Activated naive CD4-positive, alpha-beta T cell treated with Interleukin-2 at 50 U/mL for 16 hours (primary cell): Measurements from ENCODE around the gene ZIC2.
"Not testable (repeated sequence)": the region's sequence is repeated elsewhere in the genome, so short reads cannot be mapped to it uniquely, and the experiment has no call there.

Experiments
- DNase-seq: peaks from one replicate; pipeline ENCODE4 v3.0.0-alpha.2; 2020

The ZIC2 gene

DNA sequence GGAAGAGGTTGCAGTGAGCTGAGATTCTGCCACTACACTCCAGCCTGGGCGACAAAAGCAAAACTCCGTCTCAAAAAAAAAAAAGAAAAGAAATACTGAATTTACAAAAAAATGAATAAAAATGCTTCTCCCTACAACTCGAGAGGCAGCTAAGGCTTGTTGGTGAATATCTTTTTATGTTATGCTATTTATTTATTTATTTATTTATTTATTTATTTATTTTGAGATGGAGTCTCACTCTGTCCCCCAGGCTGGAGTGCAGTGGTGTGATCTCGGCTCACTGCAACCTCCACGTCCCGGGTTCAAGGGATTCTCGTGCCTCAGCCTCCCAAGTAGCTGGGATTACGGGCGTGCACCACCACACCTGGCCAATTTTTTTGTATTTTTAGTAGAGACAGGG is 51.1 kb downstream of the ZIC2 start:
- DNase-seq = not testable (repeated sequence)

GRCh38 chr13:100035936-100036335 is 54.4 kb downstream of the ZIC2 start:
- DNase-seq = no peak
